GM12891 (cell line): ENCODE results near the gene GSC2.

Source experiments
- POLR2A ChIP-seq: IDR thresholded peaks from 2 replicates; pipeline ENCODE4 v1.6.1; 2011; ENCODE audit warnings: low read depth, low read length, control low read depth
- POLR2AphosphoS5 ChIP-seq: IDR thresholded peaks from 2 replicates; pipeline ENCODE4 v1.6.1; 2011; ENCODE audit warnings: low read depth, low read length, control low read depth
- POU2F2 ChIP-seq: IDR thresholded peaks from 2 replicates; pipeline ENCODE4 v1.6.1; 2011; ENCODE audit warnings: low read depth, mild to moderate bottlenecking, control low read depth, low read length, moderate library complexity
- TAF1 ChIP-seq: IDR thresholded peaks from 2 replicates; pipeline ENCODE4 v1.6.1; 2011; ENCODE audit warnings: low read depth, low read length, control low read depth

GRCh38 chr22:19105456-19105855 lies 44.6 kb downstream of the GSC2 start:
- TF ChIP-seq POLR2A, result no peak
- no peak for TF ChIP-seq POLR2AphosphoS5
- TF ChIP-seq TAF1, result no peak
- TF ChIP-seq POU2F2, result no peak
